Nucleus accumbens (tissue), 56 donors: ENCODE results near the gene MAD2L2.

Experiments
- DNase-seq, 56 donors: peaks; one replicate each; lab custom pipeline; 2025; lab: John Stamatoyannopoulos, UW

MAD2L2 gene

GRCh38 chr1:11681071-11681771 is at the start of gene MAD2L2:
Gene MAD2L2 (minus strand): TSS chr1:11681148. CDS start chr1:11680601, 547 bp downstream.
- DNase-seq = peak in 55 of 56 donors; percentile 35 to 93 (median 80)

DNA sequence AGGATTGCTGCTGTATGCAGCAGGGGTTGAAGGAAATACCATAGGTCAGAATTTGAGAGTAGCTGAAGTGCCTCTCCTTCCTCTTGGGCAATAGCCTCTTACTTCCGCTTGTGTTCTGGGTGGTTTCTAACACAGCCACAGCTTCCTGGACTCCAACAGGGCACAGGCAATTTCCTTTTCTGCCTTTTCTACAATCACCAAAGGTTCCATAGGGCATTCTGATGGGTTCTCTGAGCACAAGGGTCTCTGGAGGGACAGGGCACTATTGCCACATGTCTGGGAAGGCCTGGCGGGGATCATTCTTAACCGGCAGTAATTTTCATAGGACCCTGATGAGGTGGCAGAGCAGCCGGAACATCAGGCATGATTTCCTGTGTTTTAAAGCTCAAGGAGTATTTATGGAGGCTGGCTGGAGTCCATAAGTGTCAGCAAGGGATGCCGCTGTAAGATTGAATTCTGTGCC is 49.5 kb upstream of the MAD2L2 start:
- DNase-seq = peak in 4 of 56 donors; percentile 6 to 13 (median 8)

DNA sequence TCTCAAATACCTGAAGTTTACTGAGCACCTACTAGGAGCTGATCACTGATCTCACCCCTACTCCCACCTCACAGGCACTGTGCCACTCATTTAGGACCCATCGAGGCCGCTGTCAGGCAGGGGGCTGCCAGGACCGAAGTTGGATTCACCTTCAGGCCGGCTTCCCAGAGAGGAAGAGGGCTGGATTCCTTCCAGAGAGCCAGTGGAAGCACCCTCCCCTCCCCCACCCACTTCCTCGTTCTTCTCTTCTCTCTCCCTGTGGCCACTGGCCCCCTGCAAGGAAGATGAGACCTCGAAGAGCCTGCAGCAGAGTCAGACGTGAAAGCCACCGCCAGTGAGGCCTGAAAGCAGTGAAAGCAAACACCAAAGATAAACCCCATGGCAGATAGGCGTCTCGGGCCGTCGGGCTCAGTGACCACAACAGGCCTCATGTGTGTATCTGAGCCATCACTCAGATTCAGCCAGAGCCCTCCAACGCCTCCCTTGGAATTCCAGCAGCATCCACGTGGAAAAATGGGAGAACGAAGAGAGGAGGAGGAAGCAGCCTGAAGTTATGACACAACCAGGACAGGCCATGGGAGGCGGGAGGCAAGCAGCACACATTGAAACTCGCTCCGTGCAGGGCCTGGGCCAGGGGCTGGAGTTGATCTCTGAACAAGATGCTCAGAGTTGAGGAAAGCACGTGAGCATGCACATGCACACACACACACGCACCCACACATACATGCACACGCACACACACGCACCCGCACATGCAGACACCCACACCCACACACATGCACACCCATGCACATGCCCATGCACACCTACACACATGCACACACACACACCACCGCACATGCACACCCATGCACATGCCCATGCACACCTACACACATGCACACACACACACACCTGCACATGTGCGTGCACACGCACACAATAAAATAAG is 48.8 kb upstream of the MAD2L2 start:
- peak in 1 of 56 donors; percentile 11 for DNase-seq

- no peak for DNase-seq
These were observed 48.2 kb upstream of the MAD2L2 start for GRCh38 chr1:11729155-11729497.

- DNase-seq = no peak
These were observed 47.3 kb upstream of the MAD2L2 start for GRCh38 chr1:11728126-11728806.

DNA sequence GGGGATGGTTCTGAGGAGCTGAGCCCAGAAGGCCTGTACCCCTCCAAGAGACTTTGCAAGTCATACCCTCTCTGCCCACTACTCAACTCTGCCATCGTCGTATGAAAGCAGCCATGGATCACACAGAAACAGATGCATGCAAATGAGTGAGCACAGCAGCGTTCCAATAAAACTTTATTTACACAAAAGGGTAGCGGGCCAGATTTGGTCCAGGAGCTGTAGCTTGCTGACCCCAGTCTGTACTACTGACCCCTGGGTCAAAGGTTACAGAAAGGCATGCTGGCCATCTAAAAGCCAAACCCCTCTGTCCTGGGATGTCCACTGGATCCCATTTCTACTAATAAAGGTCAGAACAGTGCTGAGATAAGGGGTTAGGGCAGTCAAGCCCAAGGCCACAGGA is 46.2 kb upstream of the MAD2L2 start:
- no peak for DNase-seq

- DNase-seq = no peak
These were observed 44.7 kb upstream of the MAD2L2 start for GRCh38 chr1:11725616-11726015.

DNA sequence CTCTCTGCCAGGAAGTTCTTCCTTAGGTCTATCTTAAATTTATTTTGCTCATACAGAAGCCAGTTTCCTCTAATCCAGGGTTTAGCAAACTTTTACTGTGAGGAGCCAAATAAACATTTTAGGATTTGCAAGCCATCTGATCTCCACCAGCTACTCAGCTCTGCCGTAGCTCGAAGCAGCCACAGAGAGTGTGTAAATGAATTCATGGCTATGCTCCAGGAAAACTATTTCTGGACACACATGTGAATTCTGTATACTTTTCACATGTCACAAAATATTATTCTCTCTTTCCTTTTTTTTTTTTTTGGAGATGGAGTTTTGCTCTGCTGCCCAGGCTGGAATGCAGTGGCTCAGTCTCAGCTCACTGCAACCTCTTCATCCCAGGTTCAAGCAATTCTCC is 41.6 kb upstream of the MAD2L2 start:
- DNase-seq = no peak

DNA sequence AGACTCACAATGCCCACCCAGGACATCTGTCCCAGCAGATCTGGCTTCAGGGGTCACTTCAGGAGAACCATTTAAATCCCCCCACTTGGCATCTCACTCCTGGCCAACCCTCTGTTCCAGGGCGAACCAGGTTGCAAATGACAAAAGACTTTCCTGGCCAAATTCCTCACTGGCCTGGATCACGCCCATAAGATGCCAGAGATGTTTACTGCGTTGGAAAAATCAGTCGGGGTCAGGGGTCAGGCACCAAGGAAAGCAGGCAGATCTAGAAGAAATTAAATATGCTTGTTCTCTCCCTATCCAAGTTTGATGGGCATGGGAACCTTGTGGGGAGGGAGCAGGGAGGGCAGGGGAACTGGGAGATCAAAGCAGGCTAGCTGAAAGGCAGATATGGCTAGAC is 40.4 kb upstream of the MAD2L2 start:
- DNase-seq = no peak

GRCh38 chr1:11720525-11720924 is 39.6 kb upstream of the MAD2L2 start:
- DNase-seq = peak in 17 of 56 donors; percentile 4 to 54 (median 32)

GRCh38 chr1:11720033-11720376 is 39.1 kb upstream of the MAD2L2 start:
- no peak for DNase-seq

DNA sequence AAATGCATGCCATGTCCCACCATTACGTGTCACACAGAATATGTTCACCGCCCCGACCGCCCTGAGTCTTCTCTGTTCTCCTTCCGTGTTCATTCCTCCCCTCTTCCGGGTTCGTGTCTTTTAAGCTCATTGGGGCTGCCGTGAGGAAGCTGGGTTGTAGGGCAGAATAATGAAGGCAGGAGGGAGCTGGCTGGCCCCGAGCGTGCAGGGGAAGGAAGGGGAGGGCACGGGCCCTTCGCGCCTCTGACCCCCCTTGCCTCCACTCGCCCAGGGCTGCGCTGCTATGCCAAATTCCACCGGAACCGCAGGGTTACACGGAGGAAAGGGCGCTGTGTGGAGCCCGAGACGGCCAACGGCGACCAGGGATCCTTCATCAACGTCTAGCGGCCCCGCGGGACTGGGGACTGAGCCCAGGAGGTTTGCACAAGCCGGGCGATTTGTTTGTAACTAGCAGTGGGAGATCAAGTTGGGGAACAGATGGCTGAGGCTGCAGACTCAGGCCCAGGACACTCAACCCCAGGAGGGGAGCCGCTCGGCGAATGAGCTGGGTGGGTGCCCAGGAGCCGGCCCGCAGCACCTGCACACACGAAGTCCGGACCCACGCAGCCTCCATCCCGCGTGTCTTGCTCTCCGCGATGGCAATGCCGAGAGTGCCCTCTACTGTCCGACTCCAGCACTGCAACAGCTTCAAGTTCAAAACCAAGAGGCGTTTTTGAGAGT is 38.5 kb upstream of the MAD2L2 start:
- peak in 54 of 56 donors; percentile 14 to 92 (median 67) for DNase-seq

DNA sequence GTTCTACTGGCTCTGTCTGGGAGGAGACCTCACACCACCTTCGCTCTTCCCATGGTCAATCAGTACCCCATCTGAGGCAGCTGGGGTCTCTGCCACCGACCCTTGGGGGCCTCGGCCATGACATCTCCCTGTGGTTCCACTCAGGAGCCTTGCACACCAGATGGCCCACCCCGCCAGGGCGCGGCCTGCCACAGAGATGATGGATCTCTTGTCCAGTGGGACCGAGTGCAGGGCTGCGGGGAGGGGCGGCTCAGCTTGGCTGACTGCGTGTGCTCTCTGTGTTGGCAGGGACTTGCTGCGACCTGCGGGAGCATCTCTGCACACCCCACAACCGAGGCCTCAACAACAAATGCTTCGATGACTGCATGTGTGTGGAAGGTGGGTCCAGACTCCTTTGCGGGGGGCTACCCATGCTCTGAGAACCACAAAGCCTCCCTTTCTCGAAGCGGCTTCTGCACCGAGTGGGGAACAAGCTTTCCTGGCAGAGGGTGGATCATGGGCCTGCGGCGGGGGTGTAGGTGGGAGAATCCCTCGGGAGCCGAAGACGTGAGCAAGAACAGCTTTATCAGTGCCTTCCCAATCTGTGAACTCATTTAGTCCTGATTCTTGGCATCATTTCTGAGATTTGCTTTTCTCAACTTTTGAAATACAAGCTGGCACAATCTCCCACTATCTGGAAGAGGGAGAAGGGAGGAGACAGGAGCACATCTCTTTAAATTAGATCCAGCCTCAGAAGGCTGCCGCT is 34.1 kb upstream of the MAD2L2 start:
- no peak for DNase-seq

GRCh38 chr1:11713095-11713494 is 32.1 kb upstream of the MAD2L2 start:
- no peak for DNase-seq

DNA sequence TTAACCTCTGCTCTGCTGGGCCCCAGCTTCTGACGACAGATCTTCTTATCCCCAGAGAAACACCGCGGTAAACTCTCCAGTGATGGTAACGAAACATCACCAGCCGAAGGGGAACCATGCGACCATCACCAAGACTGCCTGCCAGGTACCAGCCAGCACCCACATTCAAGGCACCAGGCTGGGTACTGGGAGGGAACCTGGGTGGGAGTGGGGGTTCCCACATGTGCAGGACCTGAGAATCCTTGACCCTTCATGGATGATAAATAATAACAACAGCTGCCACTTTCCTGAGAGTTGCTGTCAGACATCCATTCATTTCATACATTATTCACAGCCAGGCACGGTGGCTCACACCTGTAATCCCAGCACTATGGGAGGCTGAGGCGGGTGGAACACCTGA is 31.3 kb upstream of the MAD2L2 start:
- no peak for DNase-seq

DNA sequence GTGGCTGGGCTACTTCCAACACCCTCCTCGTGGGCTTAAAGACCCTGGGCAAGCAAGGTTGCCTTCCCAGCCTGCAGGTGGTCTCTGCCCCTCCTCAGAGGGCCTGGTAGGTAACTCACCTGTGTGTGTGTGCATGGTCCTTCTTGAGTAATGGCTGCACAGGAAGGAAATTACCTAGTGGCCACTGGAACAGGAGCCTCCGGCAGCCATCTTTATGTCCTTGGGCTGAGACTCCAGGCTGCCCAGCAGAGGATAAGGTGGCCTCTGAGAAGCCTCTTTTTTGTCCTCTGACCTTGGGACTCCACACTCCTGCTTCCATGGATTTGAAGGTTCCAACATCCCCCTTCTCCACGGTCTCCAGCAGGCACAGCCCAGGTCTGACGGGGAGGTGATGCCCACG is 30.5 kb upstream of the MAD2L2 start:
- no peak for DNase-seq

- DNase-seq = peak in 5 of 56 donors; percentile 17 to 54 (median 24)
These were observed 27.8 kb upstream of the MAD2L2 start for GRCh38 chr1:11708554-11709350.

DNA sequence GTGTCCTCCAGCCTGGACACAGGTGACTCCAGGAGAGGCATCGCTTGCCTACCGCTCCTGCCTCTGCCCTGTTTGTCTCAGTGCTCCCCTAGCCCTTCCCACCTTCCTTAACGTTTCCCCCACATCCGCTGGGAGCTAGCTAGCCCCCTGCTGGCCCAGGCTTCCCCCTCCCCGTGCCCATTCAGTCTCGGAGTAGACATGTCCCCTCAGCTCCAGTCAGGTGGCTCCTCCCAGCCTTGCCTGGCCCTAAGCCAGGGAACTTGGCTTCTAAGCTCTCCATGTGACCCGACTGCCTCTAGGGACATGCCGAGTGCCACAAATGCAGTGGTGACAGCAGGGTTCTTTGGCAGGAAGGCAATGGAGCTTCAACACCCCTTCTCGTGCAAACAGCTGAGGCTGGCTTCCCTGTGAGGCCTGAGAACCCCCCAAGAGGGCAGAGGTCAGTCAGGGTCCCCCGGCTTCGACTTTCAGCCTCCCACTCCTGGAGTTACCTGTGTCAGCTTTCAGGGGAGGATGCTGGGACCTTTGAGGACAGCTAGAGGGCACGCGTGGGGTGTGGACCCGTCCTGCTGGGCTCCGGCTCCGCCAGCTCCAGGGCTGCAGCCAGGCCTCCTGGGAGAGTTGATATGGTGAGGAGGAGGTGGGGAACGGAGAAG is 26.8 kb upstream of the MAD2L2 start:
- peak in 11 of 56 donors; percentile 5 to 47 (median 21) for DNase-seq
